GM12875 (cell line): ENCODE data around the gene CNTN5.
"Not testable (repeated sequence)": the region's sequence is repeated elsewhere in the genome, so short reads cannot be mapped to it uniquely, and the experiment has no call there.

Source experiments
- H3K4me3 ChIP-seq: one replicate; pipeline ENCODE4 v1.5.1; 2011; ENCODE audit warnings: low read depth, low read length, control low read depth
- CTCF ChIP-seq: IDR thresholded peaks from 2 replicates; pipeline ENCODE4 v1.5.1; 2011; ENCODE audit warnings: low read depth, mild to moderate bottlenecking, control low read depth, inconsistent platforms, low read length, moderate library complexity, borderline replicate concordance; ENCODE audit not compliant: insufficient read depth

CNTN5 gene

GRCh38 chr11:99098751-99099150 is 78.0 kb downstream of the CNTN5 start:
- no peak for TF ChIP-seq CTCF
- no peak overlapping the region for H3K4me3 ChIP-seq

GRCh38 chr11:99117603-99118002 is 96.9 kb downstream of the CNTN5 start:
- TF ChIP-seq CTCF: no peak
- H3K4me3 ChIP-seq: no peak overlapping the region

- not testable (repeated sequence) for H3K4me3 ChIP-seq
These were observed 113.1 kb downstream of the CNTN5 start for GRCh38 chr11:99133862-99134261.

- no peak overlapping the region for H3K4me3 ChIP-seq
- TF ChIP-seq CTCF: no peak
These were observed 114.8 kb downstream of the CNTN5 start for GRCh38 chr11:99135508-99135907.

DNA sequence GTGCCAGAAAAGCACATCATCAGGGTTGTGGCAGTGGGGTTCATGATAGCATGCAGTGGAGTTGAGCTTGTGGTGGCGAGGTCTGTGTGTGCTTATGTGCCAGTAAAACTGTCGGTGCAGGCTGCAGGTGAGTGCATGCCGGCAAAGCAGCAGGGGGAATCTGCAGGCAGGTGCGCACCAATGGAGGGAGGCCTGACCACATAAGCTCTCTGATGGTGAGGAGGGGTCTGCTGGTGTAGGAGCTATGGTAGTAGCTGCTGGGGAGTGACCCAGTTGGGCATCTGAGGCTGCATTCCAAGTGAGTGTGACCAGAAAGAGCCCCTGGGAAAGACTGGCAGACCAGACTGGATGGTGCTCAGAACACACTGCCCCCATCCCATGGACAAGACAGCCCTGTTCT is 121.5 kb downstream of the CNTN5 start:
- no peak for TF ChIP-seq CTCF
- no peak overlapping the region for H3K4me3 ChIP-seq

DNA sequence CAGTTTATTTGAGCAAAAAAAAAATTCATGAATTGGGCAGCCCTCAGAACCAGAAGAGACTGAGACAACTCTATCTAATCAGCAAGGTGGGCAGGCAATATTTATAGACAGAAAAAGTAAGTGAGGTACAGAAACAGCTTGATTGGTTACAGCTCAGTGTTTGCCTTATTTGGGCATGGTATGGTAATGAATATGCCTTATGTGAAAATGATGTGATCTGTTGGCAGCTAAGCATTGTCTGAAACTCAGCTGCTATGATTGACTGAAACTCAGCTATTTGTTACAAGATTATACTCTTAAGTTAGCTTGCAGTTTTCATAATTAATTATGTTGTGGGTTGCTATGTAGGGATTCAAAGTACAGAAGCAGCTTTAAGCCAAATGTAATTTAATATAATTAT is 127.6 kb downstream of the CNTN5 start:
- no peak overlapping the region for H3K4me3 ChIP-seq
- no peak for TF ChIP-seq CTCF

DNA sequence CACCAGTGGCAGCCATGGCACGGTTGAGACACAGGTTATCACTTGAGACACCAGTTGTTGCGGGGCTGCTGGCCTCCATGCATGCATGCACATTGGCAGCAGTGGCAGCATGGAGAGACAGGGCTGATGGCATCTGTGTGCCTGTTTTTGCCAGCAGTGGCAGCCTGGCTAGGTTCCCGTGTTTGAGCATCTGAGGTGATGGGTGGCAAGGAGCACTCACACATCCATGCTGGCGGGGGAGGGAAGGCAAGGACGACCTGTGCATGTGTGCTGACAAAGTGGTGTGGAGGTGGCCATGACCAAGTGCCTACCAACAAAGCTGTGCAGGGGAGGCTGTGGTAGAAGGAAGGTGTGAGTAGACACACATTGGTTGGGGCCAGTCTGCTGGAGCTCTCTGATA is 133.5 kb downstream of the CNTN5 start:
- H3K4me3 ChIP-seq: no peak overlapping the region
- no peak for TF ChIP-seq CTCF

GRCh38 chr11:99160447-99160846 is 139.7 kb downstream of the CNTN5 start:
- no peak for TF ChIP-seq CTCF
- H3K4me3 ChIP-seq: no peak overlapping the region
